GM21825 (cell line): ENCODE data around the gene RPS6KC1.
"Not testable (repeated sequence)": the region's sequence is repeated elsewhere in the genome, so short reads cannot be mapped to it uniquely, and the experiment has no call there.

Experiments used
- ATAC-seq: cut with Tn5 transposase; IDR thresholded peaks from one replicate; pipeline ENCODE4 v1.9.1; 2021; ENCODE audit warnings: mild to moderate bottlenecking, moderate library complexity; ENCODE audit not compliant: unreplicated experiment

The RPS6KC1 gene

GRCh38 chr1:213273546-213273945, 222.5 kb downstream of the RPS6KC1 start:
- no peak for ATAC-seq

- ATAC-seq: no peak
Observed at GRCh38 chr1:213274140-213274539, 223.1 kb downstream of the RPS6KC1 start.

DNA sequence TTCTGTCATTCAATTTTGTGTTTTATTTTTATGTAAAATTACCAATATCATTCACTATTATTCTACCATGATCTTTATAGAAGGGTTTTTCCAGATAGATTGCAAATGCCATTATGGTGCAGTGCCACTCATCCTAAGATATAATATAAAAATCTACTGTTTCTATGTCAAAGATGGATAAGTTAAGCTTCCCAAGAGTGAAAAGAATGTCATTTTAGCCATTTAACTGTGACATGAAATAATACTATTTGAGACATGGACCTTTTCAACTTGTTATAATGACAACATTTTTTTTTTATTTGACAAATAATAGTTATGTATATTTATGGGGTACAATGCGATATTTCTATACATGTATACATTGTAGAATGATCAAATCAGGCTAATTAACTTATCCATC, 224.3 kb downstream of the RPS6KC1 start:
- ATAC-seq: no peak

- no peak for ATAC-seq
Observed at GRCh38 chr1:213276236-213276635, 225.2 kb downstream of the RPS6KC1 start.

DNA sequence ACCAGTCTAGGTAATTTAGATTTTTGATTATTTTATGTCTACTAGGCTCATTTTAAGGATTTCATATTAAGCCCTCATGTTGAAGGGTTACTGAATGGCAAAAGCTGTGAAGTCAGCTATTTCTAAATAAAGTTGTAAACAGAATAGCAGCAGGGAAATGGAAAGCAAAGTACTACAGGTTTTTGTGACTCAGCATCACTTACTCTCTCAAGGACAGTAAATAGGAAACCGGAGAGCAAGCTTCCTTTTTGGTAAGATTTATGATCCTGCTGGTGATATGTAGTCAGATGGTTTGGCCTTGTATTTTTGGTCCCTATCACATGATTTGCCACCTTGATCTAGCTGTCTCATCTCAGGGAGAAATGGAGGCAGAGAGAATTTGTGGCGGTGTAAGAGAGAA, 226.0 kb downstream of the RPS6KC1 start:
- ATAC-seq: no peak

DNA sequence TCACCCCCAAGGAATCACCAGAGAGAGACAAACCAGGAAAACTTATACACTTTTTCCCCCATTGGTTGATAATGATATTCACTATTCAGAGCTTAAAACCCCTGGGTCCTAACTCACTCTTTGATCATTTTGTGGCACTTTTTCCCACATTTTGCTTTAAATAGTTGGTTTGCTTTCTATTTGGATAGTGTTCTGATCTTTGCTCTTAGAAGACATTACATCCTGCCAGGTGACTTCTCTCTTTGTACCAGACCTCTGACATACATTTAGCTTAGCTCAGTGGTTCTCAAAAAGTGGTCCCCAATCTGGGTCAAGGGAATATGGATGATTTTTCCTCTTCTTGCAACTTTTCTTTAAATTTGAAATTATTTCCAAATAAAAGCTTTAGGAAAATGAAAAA, 228.4 kb downstream of the RPS6KC1 start:
- no peak for ATAC-seq

- no peak for ATAC-seq
Observed at GRCh38 chr1:213281640-213282301, 230.7 kb downstream of the RPS6KC1 start.

- no peak for ATAC-seq
Observed at GRCh38 chr1:213284626-213285025, 233.6 kb downstream of the RPS6KC1 start.

- ATAC-seq: no peak
Observed at GRCh38 chr1:213286235-213286634, 235.2 kb downstream of the RPS6KC1 start.

DNA sequence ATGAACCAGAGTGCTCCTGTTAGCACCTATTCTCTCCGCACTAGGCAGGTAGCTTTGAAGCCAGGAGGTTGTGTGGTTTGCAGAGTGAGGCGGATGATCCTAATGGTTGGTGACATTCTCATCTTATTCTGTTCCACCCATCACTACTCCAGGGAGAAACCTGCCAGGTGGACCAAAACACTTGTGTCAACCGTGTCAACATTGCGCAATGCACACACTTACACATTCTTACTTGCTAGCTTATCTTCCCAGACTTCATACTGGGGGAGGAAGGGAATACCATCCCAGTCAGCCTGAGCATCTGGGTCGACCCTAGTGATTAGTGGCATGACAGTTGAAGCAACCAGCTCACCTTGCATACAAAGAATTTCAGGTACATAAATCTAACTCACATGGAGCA, 236.9 kb downstream of the RPS6KC1 start:
- ATAC-seq: no peak

GRCh38 chr1:213291526-213291925, 240.5 kb downstream of the RPS6KC1 start:
- no peak for ATAC-seq

DNA sequence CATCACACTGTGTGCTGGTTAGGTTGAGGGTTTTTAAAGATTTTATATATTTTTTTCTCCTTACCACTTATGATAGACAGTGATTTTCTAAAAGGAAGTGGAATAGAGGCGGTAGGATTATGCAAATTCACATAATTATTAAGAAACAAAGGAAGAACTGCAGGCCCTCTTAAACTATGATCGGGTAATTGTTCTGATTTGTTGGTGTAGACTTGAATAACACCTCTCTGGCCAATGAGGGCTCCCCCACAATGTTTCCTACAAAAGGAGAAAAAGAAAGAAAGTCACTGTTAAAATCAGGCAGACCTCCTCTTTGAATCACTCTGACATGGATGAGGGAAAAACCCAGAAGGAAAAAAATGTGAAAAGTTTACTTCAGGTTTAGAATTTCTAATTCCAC, 241.6 kb downstream of the RPS6KC1 start:
- no peak for ATAC-seq

- no peak for ATAC-seq
Observed at GRCh38 chr1:213295860-213296259, 244.8 kb downstream of the RPS6KC1 start.

DNA sequence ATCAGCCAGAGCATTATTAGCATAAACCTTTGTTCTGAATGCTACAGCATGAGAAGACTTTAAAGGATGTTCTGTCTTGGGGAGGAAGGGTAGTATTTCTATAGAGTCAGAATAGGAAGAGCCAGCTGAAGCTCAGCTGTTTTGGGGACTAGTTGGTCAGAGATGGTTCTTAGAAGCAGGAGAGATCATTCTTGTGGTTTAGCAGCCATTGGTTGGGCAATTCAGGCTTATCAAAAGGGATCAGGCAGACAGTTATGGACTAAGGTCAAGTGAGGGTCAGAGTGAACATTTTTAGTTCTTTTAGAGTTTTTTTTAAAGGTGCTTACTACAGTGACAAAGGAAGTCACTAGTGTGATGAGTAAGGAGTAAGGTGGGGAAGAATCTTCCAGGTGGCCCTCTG, 245.5 kb downstream of the RPS6KC1 start:
- ATAC-seq: no peak

DNA sequence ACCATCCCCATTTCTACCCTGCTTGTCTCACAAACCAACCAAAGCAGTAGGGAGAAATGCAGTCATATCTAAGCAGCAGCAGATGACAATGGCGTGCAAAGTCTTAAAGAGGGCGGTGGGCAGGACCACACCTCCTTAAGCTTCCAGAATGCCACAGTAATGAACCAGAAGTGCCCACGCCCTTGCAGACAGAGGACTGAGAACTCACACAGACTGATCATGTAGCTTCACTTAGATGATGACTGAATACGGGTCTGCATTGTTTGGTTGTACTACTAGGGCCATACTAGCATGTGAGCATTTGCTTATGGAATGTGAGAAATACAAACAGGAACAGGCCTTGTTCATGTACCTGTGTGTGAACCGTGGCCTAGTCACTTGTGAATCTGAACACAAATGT, 246.0 kb downstream of the RPS6KC1 start:
- ATAC-seq: no peak

- no peak for ATAC-seq
Observed at GRCh38 chr1:213300433-213300832, 249.4 kb downstream of the RPS6KC1 start.

GRCh38 chr1:213301524-213301923, 250.5 kb downstream of the RPS6KC1 start:
- not testable (repeated sequence) for ATAC-seq

DNA sequence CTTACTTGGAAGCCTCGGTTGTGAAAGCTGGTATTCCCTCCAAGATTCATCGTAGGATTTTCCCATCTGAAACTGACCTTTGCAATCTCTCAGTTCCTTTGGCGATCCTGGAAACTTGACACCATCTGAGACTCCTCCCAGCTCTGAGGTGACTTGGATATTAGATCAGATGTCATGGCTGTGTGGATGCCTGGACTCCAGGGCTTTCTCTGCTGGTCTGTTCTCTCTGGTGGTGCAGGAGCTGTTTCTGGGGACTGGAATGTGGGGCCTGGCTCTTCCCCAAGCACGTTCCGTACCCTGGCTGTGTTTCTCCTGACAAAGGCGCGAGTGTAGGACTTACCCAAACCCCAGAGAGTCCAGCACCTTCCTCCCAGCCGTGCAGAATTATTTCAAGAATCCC, 252.2 kb downstream of the RPS6KC1 start:
- no peak for ATAC-seq

GRCh38 chr1:213315571-213315970, 264.5 kb downstream of the RPS6KC1 start:
- ATAC-seq: no peak

- not testable (repeated sequence) for ATAC-seq
Observed at GRCh38 chr1:213318458-213318857, 267.4 kb downstream of the RPS6KC1 start.

GRCh38 chr1:213320191-213320870, 269.3 kb downstream of the RPS6KC1 start:
- no peak for ATAC-seq
